ENCODE results near the gene KNSTRN.

- no peak for TF ChIP-seq EP300 (IDR thresholded peaks at IDR 0.05)
- no peak for TF ChIP-seq MAZ (IDR thresholded peaks at IDR 0.05; ENCODE audit: borderline replicate concordance, low read depth, low read length)
- no peak for TF ChIP-seq CTCF (IDR thresholded peaks at IDR 0.05)
- no peak for TF ChIP-seq RNF2 (IDR thresholded peaks at IDR 0.05; ENCODE audit: borderline replicate concordance, low read depth)
- no peak for TF ChIP-seq MYC (IDR thresholded peaks at IDR 0.05; ENCODE audit: borderline replicate concordance, low read length)
- no peak for TF ChIP-seq JUN (IDR thresholded peaks at IDR 0.05)
- no peak for TF ChIP-seq POLR2A (IDR thresholded peaks at IDR 0.05; ENCODE audit: low read length)
- no peak for TF ChIP-seq CEBPB (IDR thresholded peaks at IDR 0.05)
- no peak for TF ChIP-seq KDM5A (IDR thresholded peaks at IDR 0.05)
- TF ChIP-seq PBX3 (IDR thresholded peaks at IDR 0.05): no peak
- no peak for TF ChIP-seq BHLHE40 (IDR thresholded peaks at IDR 0.05; ENCODE audit: low read depth, low read length)
- no peak for TF ChIP-seq MAX (IDR thresholded peaks at IDR 0.05)
- TF ChIP-seq KDM1A (IDR thresholded peaks at IDR 0.05; ENCODE audit: low read depth): no peak
- no peak for TF ChIP-seq ESRRA (IDR thresholded peaks at IDR 0.05; ENCODE audit: borderline replicate concordance, low read length)
These were observed 16.7 kb upstream of the KNSTRN start for GRCh38 chr15:40365624-40366456.

Data from A549 (cell line).